Measurements from ENCODE around the gene OSGIN1. TPM values are rescaled to one million over a fixed set of nuclear protein-coding genes. Genes with fewer than 3 reads are reported as not detected.

OSGIN1 gene
- total RNA-seq, 1 donor from 2014 or later: 19.0 TPM

DNA sequence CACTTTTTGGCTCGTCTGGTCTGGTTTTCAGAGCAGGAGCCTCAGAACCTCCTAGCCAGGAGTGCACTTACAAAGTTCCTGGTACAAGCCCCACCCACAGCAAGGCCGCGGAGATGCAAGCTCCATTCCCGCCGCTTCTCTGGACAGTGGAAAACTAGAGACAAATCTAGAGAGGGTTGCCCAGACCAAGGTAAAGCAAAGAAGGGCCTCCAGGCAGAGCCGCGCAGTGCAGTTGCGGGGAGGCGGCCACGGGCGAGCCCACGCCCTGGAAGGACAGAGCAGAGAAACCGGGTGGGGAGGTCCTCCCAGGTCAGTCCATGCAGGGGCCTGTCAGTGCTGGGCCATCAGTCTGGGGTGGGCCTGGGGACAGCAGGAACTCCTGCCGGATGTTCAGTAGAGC, 11.0 kb upstream of the OSGIN1 start:
- TF ChIP-seq, protein P1, sequence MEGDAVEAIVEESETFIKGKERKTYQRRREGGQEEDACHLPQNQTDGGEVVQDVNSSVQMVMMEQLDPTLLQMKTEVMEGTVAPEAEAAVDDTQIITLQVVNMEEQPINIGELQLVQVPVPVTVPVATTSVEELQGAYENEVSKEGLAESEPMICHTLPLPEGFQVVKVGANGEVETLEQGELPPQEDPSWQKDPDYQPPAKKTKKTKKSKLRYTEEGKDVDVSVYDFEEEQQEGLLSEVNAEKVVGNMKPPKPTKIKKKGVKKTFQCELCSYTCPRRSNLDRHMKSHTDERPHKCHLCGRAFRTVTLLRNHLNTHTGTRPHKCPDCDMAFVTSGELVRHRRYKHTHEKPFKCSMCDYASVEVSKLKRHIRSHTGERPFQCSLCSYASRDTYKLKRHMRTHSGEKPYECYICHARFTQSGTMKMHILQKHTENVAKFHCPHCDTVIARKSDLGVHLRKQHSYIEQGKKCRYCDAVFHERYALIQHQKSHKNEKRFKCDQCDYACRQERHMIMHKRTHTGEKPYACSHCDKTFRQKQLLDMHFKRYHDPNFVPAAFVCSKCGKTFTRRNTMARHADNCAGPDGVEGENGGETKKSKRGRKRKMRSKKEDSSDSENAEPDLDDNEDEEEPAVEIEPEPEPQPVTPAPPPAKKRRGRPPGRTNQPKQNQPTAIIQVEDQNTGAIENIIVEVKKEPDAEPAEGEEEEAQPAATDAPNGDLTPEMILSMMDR (IDR thresholded peaks at IDR 0.05): no peak
- intact Hi-C loops (cut with DNase I): no loop called here
- ATAC-seq: peak; percentile 4

DNA sequence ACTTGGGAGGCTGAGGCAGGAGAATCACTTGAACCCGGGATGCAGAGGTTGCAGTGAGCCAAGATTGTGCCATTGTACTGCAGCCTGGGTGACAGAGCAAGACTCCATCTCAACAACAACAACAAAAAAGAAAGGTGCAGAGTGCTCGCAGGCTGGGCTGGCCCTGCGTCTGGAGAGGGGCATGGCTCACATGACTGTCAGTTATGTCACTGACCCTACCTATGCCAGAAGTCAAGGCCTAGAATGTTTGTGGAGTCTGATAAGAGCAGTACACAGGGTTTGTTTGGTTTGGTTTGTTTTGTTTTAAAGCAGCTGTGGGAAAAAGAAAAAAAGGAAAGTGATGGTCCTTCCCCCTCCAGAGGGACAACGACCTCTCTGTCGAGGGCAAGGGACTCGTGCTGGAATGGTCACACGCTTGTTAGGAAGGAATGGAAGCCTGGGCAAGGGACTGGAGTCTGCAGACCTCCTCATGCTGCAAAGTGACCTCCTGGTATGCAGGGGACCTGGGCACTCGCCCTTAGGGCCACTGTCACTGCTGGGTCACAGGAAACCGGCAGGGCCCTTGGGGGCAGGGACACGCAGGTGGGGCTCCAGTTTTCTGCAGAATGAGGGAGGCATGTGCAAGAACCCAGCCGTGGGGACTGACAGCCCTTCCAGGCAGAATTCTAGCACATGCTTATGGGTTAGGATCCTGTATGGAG, 10.1 kb upstream of the OSGIN1 start:
- Histone ChIP-seq H3K4me1 (no peaks in the 10 kb centered on the region), H3K4me3 (no peak overlapping the region), H3K36me3 (no peaks in the 10 kb centered on the region), H3K27me3 (no peaks in the 10 kb centered on the region), H3K9me3 (no peaks in the 10 kb centered on the region), H3K27ac (no peak overlapping the region)
- DNase-seq (no peak), ATAC-seq (peak; percentile 56)
- intact Hi-C loops (cut with DNase I): no loop called here
- TF ChIP-seq, protein P1 (IDR thresholded peaks at IDR 0.05): no peak

More for the DNA sequence above, 11.0 kb upstream of the OSGIN1 start:
- Histone ChIP-seq H3K36me3 (no peaks in the 10 kb centered on the region), H3K4me3 (no peak overlapping the region), H3K9me3 (no peaks in the 10 kb centered on the region), H3K4me1 (no peaks in the 10 kb centered on the region), H3K27ac (no peak overlapping the region), H3K27me3 (no peaks in the 10 kb centered on the region)
- DNase-seq: no peak

DNA sequence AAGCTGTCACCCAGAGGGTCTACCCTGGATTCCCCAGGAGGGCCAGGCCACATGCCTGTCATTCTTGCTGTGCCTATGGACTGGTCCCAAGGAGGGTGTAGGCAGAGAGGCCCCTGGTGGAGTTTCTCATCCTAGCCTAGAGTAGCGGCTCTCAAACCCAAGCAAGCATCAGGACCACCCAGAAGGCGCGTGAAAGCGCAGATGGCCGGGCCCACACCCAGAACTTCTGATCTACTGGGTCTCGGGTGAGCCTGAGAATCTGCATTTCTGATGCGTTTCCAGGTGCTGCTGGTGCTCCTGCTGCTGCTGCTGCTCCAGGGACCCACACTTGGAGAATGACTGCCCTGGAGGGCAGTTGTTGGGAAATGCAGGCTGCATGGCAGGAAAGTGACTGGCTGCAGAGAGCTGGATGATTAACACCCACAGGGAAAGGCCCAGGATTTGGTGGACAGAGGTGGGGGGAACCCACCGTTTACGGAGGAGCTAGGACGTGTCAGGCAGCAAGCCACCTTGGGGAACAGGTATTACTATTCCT, 9.5 kb upstream of the OSGIN1 start:
- Histone ChIP-seq H3K27me3 (no peaks in the 10 kb centered on the region), H3K4me1 (no peaks in the 10 kb centered on the region), H3K9me3 (no peaks in the 10 kb centered on the region), H3K4me3 (no peak overlapping the region), H3K27ac (no peak overlapping the region), H3K36me3 (no peaks in the 10 kb centered on the region)
- TF ChIP-seq, protein P1 (IDR thresholded peaks at IDR 0.05): no peak
- peak; percentile 6 for ATAC-seq
- intact Hi-C loops (cut with DNase I): no loop called here
- no peak for DNase-seq

DNA sequence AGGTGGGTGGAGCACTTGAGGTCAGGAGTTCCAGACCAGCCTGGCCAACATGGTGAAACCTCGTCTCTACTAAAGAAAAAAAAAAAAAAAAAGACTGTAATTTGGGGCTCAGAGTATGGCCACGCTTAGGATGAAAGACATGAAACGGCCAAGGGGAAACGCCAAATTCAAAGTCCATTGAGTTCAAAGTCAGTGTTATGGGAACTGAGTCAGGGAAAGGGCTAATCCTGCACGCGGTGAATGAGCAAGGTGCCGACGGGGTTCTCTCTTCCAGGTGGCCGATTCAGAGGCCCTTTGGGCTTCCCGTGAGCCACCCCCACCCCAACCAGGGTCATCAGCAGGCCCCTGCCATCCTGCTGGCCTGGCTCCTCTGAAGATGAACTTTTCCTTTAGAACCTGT, 7.5 kb upstream of the OSGIN1 start:
- Histone ChIP-seq H3K27ac (no peak overlapping the region), H3K27me3 (no peaks in the 10 kb centered on the region), H3K4me1 (no peaks in the 10 kb centered on the region), H3K4me3 (no peak overlapping the region), H3K9me3 (no peaks in the 10 kb centered on the region), H3K36me3 (no peaks in the 10 kb centered on the region)
- TF ChIP-seq, protein P1 (IDR thresholded peaks at IDR 0.05): no peak
- no peak for ATAC-seq
- no peak for DNase-seq
- intact Hi-C loops (cut with DNase I): no loop called here

DNA sequence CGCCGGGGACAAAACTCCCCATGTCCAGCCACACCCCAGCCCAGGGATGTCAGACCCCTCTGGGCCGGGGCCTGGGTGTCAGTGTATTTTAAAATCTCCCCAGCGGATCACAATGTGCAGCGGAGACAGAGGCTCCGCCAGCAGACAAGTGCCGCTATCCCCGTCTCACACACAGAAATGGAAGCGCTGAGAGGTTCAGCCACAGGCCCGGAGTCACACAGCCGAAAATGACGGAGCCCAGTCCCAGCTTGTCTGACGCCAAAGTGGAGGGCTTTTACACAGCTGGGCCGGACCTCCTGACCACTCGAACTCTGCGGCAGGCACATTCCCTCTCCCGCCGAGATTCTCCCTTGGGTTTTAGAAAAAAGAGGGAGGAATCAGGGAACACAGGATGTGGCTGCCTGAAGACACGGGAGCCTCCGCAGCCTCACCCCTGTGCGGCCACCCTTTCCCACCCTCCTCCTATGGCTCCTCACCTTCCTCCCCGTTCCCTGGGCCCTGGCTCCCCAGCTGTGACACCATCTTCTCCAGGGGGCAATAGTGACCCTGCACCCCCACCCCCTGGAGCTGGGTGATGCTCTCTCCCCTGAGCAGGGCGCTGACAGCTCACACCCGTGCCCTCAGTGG, 6.8 kb upstream of the OSGIN1 start:
- TF ChIP-seq, protein P1 (IDR thresholded peaks at IDR 0.05): no peak
- no peak overlapping the region for H3K27ac ChIP-seq
- DNase-seq (no peak), ATAC-seq (no peak)
- intact Hi-C loops (cut with DNase I): no loop called here
- H3K36me3 ChIP-seq: no peaks in the 10 kb centered on the region
- no peak overlapping the region for H3K4me3 ChIP-seq
- no peaks in the 10 kb centered on the region for H3K9me3 ChIP-seq
- no peaks in the 10 kb centered on the region for H3K27me3 ChIP-seq
- H3K4me1 ChIP-seq: no peaks in the 10 kb centered on the region

Data from upper lobe of right lung (tissue), 1 donor.